A549 (cell line): Measurements from ENCODE around the gene HCN3. TPM values are rescaled to one million over a fixed set of nuclear protein-coding genes. Genes with fewer than 3 reads are reported as not detected.

Source experiments
- ATAC-seq, 2 experiments: fragments of 200-7000 bp in 1 of 2; fragments of >200 bp in 1 of 2; cut with Nextera tagmentation in 1 of 2; cut with Tn5 transposase in 1 of 2; 3 replicates each; pipeline versions ENCODE4 v1.8.0 to v1.9.1; 2018 to 2020; ENCODE audit warnings: mild to moderate bottlenecking in 1 of 2, moderate library complexity in 1 of 2
- CTCF ChIA-PET: fragments of 300-600 bp; sonication (Branson Sonifier 250); formaldehyde crosslinking; extraction: SDS; loops from one replicate; lab custom pipeline; 2021; ENCODE audit warnings: antibody characterized with exemption, inconsistent platforms; lab: Yijun Ruan, JAX
- POLR2A ChIA-PET: fragments of 350-600 bp; formaldehyde crosslinking; extraction: SDS; loops from one replicate; lab custom pipeline; 2021; ENCODE audit warnings: antibody characterized with exemption, inconsistent platforms; lab: Yijun Ruan, JAX
- DNase-seq, 2 experiments: peaks; one replicate each; pipeline versions ENCODE4 v3.0.0 to v3.0.0-alpha.2; 2011 to 2016; ENCODE audit warnings: low read depth in 1 of 2, low spot score in 1 of 2
- FAIRE-seq: peaks from 2 replicates; lab custom pipeline; 2011; peaks lifted over from hg19 to GRCh38; lab: Jason Lieb, UNC
- H3K27ac ChIP-seq, 2 experiments: fragments of >200 bp; sonication (Bioruptor Twin); formaldehyde crosslinking; 3 replicates each; pipeline ENCODE4 v1.5.1; 2016 to 2017
- H3K4me1 ChIP-seq: fragments of >200 bp; sonication (Bioruptor Twin); formaldehyde crosslinking; 3 replicates; pipeline ENCODE4 v1.6.1; 2016
- H3K4me2 ChIP-seq: fragments of >200 bp; sonication (Bioruptor Twin); formaldehyde crosslinking; 3 replicates; pipeline ENCODE4 v1.6.1; 2016
- H3K4me3 ChIP-seq: fragments of >200 bp; sonication (Bioruptor Twin); formaldehyde crosslinking; 3 replicates; pipeline ENCODE4 v1.5.1; 2016
- H3K9me3 ChIP-seq: fragments of >200 bp; sonication (Bioruptor Twin); formaldehyde crosslinking; 3 replicates; pipeline ENCODE4 v1.6.1; 2016
- BCL3 ChIP-seq: fragments of >200 bp; sonication (Bioruptor Twin); formaldehyde crosslinking; IDR thresholded peaks from 3 replicates; pipeline ENCODE4 v1.6.1; 2016
- CBX8 ChIP-seq: fragments of 200-600 bp; sonication (generic); IDR thresholded peaks from 2 replicates; pipeline ENCODE4 v1.6.1; 2016
- E2F6 ChIP-seq: IDR thresholded peaks from 2 replicates; pipeline ENCODE4 v1.6.1; 2012; ENCODE audit warnings: low read depth, borderline replicate concordance
- EHF ChIP-seq: fragments of 250-450 bp; sonication (Bioruptor Pico); IDR thresholded peaks from 2 replicates; pipeline ENCODE4 v1.5.0; 2020; ENCODE audit warnings: mild to moderate bottlenecking
- ESRRA ChIP-seq: fragments of 150-350 bp; IDR thresholded peaks from 2 replicates; pipeline ENCODE4 v1.6.1; 2014; ENCODE audit warnings: mild to moderate bottlenecking, low read length, borderline replicate concordance
- FOSB ChIP-seq: fragments of 250-450 bp; sonication (Bioruptor Pico); IDR thresholded peaks from 2 replicates; pipeline ENCODE4 v1.5.0; 2020; ENCODE audit warnings: mild to moderate bottlenecking, moderate library complexity
- FOSL2 ChIP-seq, 2 experiments: fragments of 450-650 bp in 1 of 2; fragments of >200 bp in 1 of 2; sonication (Bioruptor Twin) in 1 of 2; formaldehyde crosslinking; IDR thresholded peaks; 2 replicates each; pipeline versions ENCODE4 v1.5.0 to v1.6.1; 2016 to 2020; ENCODE audit warnings: mild to moderate bottlenecking in 1 of 2, moderate library complexity in 1 of 2
- GATA3 ChIP-seq: IDR thresholded peaks from 2 replicates; pipeline ENCODE4 v1.6.1; 2012; ENCODE audit warnings: borderline replicate concordance
- HDAC2 ChIP-seq: fragments of 200-600 bp; sonication (generic); IDR thresholded peaks from 2 replicates; pipeline ENCODE4 v1.6.1; 2016
- JUNB ChIP-seq: fragments of >200 bp; sonication (Bioruptor Twin); formaldehyde crosslinking; IDR thresholded peaks from 2 replicates; pipeline ENCODE4 v1.6.1; 2016
- KDM1A ChIP-seq: fragments of 200-600 bp; sonication (generic); IDR thresholded peaks from 2 replicates; pipeline ENCODE4 v1.6.1; 2016; ENCODE audit warnings: low read depth, mild to moderate bottlenecking
- NR3C1 ChIP-seq: fragments of >200 bp; sonication (Bioruptor Twin); formaldehyde crosslinking; IDR thresholded peaks from 3 replicates; pipeline ENCODE4 v1.6.1; 2017
- POLR2AphosphoS2 ChIP-seq: conservative IDR thresholded peaks from 2 replicates; pipeline ENCODE4 v1.6.1; 2012; ENCODE audit warnings: low read length, improper control_type of control experiment, inconsistent platforms
- RARB ChIP-seq: fragments of 250-450 bp; sonication (Bioruptor Pico); IDR thresholded peaks from 2 replicates; pipeline ENCODE4 v1.8.0; 2021; ENCODE audit warnings: mild to moderate bottlenecking, moderate library complexity
- RNF2 ChIP-seq: fragments of 200-600 bp; sonication (generic); IDR thresholded peaks from 2 replicates; pipeline ENCODE4 v1.6.1; 2016; ENCODE audit warnings: low read depth, mild to moderate bottlenecking, antibody characterized with exemption, moderate library complexity, borderline replicate concordance
- USF2 ChIP-seq: fragments of 450-650 bp; IDR thresholded peaks from 2 replicates; pipeline ENCODE4 v1.6.1; 2014; ENCODE audit warnings: antibody characterized with exemption
- WGBS: methylation state at CpG from one replicate; pipeline ENCODE4 v1.1.6; 2017; ENCODE audit errors: missing lambda C conversion rate; 5-methylcytosine and 5-hydroxymethylcytosine counted together
- polyA plus RNA-seq, 4 experiments: library from polyadenylated mRNA; depleted of rRNA in 3 of 4; stranded (reverse); fragments of >200 nt; fragmentation: RNase III in 1 of 4; extraction: RNeasy Plus Mini Kit Qiagen cat#74134 plus additional on column Dnase treatment in 1 of 4; gene quantifications; 2 replicates in 3 of 4; 3 replicates in 1 of 4; pipeline ENCODE4 v1.2.3, GENCODE V29; 2011 to 2017
- TF ChIP-seq, protein P1 (sequence below): fragments of 200-600 bp; sonication (generic); IDR thresholded peaks from 2 replicates; pipeline ENCODE4 v1.6.1; 2016; ENCODE audit warnings: antibody characterized with exemption, mild to moderate bottlenecking, moderate library complexity
- TF ChIP-seq, protein P2 (sequence below): fragments of 250-450 bp; sonication (Bioruptor Pico); IDR thresholded peaks from 2 replicates; pipeline ENCODE4 v1.5.0; 2020; ENCODE audit warnings: low read depth, mild to moderate bottlenecking, moderate library complexity
- TF ChIP-seq, protein P3 (sequence below): fragments of >200 bp; sonication (Bioruptor Twin); formaldehyde crosslinking; IDR thresholded peaks from 2 replicates; pipeline ENCODE4 v1.6.1; 2016

HCN3 gene
- polyA plus RNA-seq, 2 of the 4 experiments (the other 2 are of a cell fraction) = 4.1 to 8.1 TPM

DNA sequence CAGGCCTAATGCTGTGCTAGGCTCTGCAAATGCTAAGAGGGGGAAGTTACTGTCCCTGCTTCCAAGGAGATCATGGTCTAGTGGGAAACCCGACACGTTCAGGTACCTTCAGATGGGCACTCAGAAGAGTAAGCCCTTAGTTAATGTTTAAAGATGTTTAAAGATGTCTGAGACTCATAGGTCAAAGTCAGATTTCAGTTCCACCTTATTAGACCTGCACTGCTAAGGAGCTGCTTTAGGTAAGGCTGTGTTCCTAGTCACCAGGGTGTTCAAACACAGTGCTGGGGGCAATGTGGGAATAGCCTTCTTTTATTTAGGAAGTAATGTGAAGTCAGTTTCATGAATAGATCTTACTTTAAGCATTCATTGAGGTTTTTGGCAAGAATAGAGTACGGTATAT lies 39.7 kb downstream of the HCN3 start (continued):
- TF ChIP-seq, protein P1, sequence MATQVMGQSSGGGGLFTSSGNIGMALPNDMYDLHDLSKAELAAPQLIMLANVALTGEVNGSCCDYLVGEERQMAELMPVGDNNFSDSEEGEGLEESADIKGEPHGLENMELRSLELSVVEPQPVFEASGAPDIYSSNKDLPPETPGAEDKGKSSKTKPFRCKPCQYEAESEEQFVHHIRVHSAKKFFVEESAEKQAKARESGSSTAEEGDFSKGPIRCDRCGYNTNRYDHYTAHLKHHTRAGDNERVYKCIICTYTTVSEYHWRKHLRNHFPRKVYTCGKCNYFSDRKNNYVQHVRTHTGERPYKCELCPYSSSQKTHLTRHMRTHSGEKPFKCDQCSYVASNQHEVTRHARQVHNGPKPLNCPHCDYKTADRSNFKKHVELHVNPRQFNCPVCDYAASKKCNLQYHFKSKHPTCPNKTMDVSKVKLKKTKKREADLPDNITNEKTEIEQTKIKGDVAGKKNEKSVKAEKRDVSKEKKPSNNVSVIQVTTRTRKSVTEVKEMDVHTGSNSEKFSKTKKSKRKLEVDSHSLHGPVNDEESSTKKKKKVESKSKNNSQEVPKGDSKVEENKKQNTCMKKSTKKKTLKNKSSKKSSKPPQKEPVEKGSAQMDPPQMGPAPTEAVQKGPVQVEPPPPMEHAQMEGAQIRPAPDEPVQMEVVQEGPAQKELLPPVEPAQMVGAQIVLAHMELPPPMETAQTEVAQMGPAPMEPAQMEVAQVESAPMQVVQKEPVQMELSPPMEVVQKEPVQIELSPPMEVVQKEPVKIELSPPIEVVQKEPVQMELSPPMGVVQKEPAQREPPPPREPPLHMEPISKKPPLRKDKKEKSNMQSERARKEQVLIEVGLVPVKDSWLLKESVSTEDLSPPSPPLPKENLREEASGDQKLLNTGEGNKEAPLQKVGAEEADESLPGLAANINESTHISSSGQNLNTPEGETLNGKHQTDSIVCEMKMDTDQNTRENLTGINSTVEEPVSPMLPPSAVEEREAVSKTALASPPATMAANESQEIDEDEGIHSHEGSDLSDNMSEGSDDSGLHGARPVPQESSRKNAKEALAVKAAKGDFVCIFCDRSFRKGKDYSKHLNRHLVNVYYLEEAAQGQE = no peak

DNA sequence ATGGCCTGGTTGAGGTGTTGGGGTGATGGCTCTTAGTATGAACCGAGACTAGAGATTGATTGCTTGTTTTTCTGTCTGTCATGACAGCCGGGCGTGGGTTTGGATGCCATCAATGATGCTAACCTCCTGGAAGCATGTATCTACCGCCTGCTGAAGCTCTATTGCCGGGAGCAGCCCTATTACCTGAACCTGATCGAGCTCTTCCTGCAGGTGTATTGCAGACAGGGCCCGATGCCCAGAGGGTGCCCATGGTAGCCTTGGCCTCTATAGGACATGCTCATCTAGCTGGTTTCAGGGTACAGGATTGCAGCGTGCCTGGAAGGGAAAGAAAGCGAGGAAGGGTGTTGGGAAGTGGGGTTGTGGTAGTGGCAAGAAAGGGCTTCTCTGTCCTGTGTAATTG lies 40.8 kb downstream of the HCN3 start:
- H3K4me2 ChIP-seq = no peak overlapping the region
- TF ChIP-seq, protein P2, sequence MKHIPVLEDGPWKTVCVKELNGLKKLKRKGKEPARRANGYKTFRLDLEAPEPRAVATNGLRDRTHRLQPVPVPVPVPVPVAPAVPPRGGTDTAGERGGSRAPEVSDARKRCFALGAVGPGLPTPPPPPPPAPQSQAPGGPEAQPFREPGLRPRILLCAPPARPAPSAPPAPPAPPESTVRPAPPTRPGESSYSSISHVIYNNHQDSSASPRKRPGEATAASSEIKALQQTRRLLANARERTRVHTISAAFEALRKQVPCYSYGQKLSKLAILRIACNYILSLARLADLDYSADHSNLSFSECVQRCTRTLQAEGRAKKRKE (CRISPR knock-in tag) = no peak
- TF ChIP-seq E2F6 (no peak), RNF2 (no peak), GATA3 (no peak), ESRRA (no peak), CBX8 (no peak)
- WGBS = over 99% methylated on average over 9 of the region's 9 CpGs
- POLR2A ChIA-PET = no interaction called here
- no peak overlapping the region for H3K27ac ChIP-seq
- no peaks in the 10 kb centered on the region for H3K9me3 ChIP-seq
- DNase-seq (no peak), ATAC-seq (no peak), FAIRE-seq (no peak)
- peaks cover 10% of the 10 kb centered on the region for H3K4me1 ChIP-seq
- H3K4me3 ChIP-seq = no peak overlapping the region
- CTCF ChIA-PET = interaction anchor here (0.8 to 3.9 kb wide), 8 partner anchors 9 to 74 kb away, joined by 3 to 29 read pairs (median 6); partner anchors contain the start of gene HCN3

DNA sequence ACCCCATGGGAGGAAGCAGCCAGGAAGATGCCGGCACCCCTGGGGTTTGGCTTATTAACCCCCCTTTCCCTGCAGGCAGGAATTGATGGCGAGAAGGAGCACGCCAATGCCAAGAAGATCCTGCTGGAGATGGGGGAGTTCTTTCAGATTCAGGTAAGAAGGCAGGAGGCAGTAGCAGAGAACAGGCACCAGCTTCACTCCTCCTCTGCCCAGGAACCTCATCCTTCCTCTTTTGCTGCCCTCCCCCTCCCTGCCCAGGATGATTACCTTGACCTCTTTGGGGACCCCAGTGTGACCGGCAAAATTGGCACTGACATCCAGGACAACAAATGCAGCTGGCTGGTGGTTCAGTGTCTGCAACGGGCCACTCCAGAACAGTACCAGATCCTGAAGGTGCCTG lies 42.3 kb downstream of the HCN3 start:
- no peak for DNase-seq
- CTCF ChIA-PET = interaction anchor here (3.9 to 7.7 kb wide), 4 partner anchors 40 to 72 kb away, joined by 29 to 149 read pairs (median 39); no protein-coding TSS in a partner anchor
- Histone ChIP-seq H3K27ac (no peak overlapping the region), H3K4me1 (peaks cover 10% of the 10 kb centered on the region), H3K9me3 (no peaks in the 10 kb centered on the region), H3K4me2 (no peak overlapping the region), H3K4me3 (no peak overlapping the region)
- POLR2A ChIA-PET = no interaction called here
- no peak for TF ChIP-seq KDM1A
- no peak for FAIRE-seq
- 94% methylated on average over 4 of the region's 5 CpGs for WGBS
- ATAC-seq = no peak

- CTCF ChIA-PET = interaction anchor here (5.8 to 7.7 kb wide), 3 partner anchors 40 to 73 kb away, joined by 34 to 149 read pairs (median 44); no protein-coding TSS in a partner anchor
Measured at GRCh38 chr1:155320252-155320651, 43.0 kb downstream of the HCN3 start.

More at GRCh38 chr1:155320252-155320651, 43.0 kb downstream of the HCN3 start:
- ATAC-seq (no peak), FAIRE-seq (no peak)
- 87% methylated on average over 11 of the region's 11 CpGs for WGBS
- no peaks in the 10 kb centered on the region for H3K9me3 ChIP-seq
- TF ChIP-seq FOSL2 (IDR thresholded peaks at IDR 0.05) (no peak), FOSL2 (CRISPR knock-in tag; IDR thresholded peaks at IDR 0.05) (no peak), NR3C1 (no peak), CBX8 (no peak), HDAC2 (no peak), JUNB (no peak), USF2 (no peak), FOSB (CRISPR knock-in tag) (no peak), BCL3 (no peak), POLR2AphosphoS2 (no peak), EHF (CRISPR knock-in tag) (no peak), RARB (CRISPR knock-in tag) (no peak), KDM1A (no peak)
- TF ChIP-seq, protein P3, sequence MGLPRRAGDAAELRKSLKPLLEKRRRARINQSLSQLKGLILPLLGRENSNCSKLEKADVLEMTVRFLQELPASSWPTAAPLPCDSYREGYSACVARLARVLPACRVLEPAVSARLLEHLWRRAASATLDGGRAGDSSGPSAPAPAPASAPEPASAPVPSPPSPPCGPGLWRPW = no peak
- TF ChIP-seq, all 56 proteins: peak for 0
- no peak overlapping the region for H3K27ac ChIP-seq
- POLR2A ChIA-PET = no interaction called here
- no peak overlapping the region for H3K4me2 ChIP-seq
- DNase-seq = no peak
- no peak overlapping the region for H3K4me3 ChIP-seq
- peaks cover 10% of the 10 kb centered on the region for H3K4me1 ChIP-seq
